ENCODE measurements around the gene TBCD.
"Not testable (repeated sequence)": the region's sequence is repeated elsewhere in the genome, so short reads cannot be mapped to it uniquely, and the experiment has no call there.

TBCD gene

GRCh38 chr17:82942166-82943130, 190.6 kb downstream of the TBCD start:
- no peak for FAIRE-seq

DNA sequence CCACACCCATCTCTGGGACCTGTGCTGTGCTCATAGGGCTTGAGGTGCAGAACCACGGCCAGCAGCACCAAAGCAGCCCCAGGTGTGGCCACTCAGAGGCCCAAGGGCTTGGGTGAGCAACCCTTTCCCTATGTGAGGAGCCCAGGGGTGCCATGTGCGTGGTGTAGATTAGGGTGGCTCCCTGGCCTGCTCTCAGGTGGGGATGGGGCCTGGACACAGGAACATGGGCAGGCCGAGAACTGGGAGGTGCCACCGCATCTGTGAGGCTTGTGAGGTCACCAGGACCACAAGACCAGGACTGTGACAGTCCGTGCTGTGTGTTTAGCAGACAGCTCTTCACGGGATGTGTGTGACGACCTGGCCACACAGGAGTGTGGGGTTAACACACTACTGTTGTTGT, 191.5 kb downstream of the TBCD start:
- FAIRE-seq, result no peak

- FAIRE-seq, result no peak
Measured at GRCh38 chr17:82943751-82944150, 191.9 kb downstream of the TBCD start.

DNA sequence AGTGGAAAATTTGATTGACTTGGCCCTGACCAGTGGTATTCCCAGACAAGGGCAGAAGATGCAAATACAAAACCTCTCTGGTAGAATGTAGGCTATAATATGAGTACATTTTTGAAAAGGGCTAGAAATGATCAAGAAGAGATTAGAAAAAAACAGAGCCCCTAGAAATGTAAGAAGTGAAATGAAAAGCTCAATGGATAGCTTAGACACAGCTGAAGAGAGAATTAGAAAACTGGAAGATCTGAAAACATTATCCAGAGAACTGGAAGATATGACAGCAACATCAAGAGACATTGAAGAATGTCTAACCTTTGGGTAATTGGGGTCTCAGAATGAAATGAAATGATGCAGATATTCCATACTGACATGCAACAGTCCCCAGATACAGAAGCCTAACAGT, 193.1 kb downstream of the TBCD start:
- no peak for FAIRE-seq

- no peak for FAIRE-seq
Measured at GRCh38 chr17:82946081-82946480, 194.2 kb downstream of the TBCD start.

DNA sequence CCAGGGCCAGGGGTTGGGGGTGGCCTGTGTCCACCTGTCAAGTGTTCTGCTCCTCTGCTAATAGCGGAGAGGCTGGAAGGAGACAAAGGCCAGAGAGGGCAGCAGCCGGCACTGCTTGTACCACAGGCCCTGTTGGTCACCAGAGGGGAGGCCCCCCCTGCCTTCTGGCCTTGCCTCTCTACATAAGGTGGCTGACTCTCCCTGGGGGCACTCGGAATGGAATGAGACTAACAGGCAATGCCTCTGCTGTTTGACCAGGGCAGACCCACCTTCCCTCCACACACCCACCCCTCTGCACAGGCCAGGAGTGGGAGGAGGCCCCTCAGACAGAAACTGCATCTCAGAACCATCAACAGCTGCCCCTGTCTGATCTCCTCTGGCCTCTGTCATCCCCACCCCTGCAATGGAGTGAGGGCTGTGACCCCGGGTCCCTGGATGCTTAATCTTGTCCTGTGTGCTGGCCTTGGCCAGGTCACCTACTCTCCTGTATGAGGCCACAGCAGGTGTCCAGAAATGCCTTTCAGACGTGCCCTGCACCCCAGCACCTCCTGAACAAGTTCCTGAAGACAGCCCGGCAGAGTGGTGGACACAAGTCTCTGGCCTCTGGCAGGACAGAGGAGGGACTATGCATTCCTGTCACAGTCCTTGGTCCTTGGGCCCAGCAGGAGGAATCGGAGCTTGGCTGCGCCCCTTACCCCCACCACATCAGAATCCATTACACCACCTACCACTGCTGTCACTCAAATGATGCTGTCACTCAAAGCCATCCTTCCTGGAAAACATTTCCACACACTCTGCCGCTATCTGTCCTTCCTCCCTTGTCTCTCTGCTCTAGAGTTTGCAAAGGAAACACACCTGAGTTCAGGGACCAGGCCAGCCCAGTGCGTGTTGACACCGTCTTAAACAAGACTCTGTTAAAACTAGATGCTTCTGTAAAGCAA, 195.5 kb downstream of the TBCD start:
- no peak for FAIRE-seq

GRCh38 chr17:82948081-82948511, 196.2 kb downstream of the TBCD start:
- FAIRE-seq, result no peak

DNA sequence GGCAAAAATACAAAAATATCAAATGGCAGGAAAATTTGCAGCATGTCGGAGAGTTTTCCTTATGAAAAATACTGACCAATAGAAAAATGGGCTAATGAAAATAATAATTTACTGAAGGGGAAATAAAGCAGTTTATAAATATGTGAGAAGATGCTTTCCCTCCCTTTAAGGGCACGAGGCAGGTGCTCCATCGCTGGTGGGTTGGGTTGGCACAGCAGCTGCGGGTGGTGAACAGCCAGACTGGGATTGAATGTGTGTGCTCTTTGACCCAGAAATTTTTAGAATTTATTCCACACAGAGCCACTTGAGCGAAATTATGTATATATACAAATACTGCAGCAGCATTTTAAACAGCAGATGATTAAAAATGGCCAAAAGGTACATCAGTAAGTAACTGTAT, 197.1 kb downstream of the TBCD start:
- no peak for FAIRE-seq

DNA sequence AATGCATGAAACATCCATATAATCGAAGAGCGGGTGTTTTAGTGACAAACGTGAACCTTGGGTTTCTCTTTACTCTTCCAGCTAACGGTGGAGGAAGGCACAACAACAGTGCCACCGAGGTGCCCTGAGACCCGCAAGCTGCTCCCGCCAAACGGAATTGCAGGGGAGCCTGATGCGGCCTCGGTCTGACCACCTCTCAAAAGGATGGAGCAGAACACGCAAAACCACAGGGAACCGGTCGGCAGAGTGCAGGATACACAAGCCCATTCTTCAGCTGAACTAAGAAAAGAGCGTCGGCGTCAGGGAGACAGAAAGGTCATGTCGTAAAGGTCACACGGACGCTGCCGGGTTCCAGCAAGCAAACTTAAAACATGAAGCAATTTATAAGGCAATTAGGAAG, 197.5 kb downstream of the TBCD start:
- no peak for FAIRE-seq

DNA sequence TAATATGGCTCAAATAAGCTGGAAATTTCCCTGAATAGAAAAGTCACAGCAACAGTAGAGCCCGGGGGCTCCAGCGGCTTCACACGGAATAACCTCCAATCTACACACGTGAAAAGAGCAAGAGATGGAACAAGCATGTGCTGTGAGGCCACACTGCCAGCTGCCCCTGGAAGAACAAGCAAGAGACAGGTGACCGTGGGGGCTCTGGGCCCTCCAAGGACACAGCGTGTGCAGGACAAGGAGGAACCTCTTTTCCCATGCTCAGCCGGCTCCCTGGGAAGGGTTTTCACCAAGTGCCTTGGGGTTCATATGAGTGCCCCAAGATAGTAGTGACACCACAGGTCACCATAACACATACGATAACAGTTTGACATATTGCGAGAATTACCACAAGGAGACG, 198.1 kb downstream of the TBCD start:
- no peak for FAIRE-seq

DNA sequence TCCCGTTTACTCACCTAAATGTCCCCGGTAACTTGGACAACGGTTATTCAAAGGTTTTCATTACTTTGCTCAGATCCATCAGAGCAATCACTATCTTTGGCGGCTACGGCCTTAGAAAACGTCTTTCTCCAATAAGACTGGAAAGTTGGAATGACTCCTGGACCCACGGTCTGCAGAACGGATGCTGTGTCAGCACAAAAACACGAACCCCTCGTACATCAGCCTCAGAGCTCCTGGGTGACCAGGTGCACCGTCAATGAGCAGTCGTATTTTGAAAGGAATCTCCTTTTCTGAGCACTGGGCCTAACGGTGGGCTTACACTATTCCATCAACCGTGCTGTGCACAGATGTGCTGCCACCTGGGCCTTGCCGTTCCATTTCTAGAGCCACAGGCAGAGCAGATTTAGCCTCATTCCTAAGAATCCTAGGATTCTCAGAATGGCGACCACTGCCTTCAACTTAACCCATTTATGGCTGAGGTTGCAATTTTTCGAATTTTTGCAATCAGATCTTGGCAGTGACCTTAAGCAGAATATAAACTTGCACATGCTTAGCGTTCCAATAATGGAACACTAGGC, 198.7 kb downstream of the TBCD start:
- FAIRE-seq, result no peak

GRCh38 chr17:82952019-82952418, 200.2 kb downstream of the TBCD start:
- no peak for FAIRE-seq

GRCh38 chr17:82955106-82955505, 203.2 kb downstream of the TBCD start:
- FAIRE-seq, result not testable (repeated sequence)

GRCh38 chr17:82955627-82956026, 203.8 kb downstream of the TBCD start:
- not testable (repeated sequence) for FAIRE-seq

GRCh38 chr17:82956146-82956725, 204.4 kb downstream of the TBCD start:
- FAIRE-seq, result no peak

- no peak for FAIRE-seq
Measured at GRCh38 chr17:82956726-82957468, 205.0 kb downstream of the TBCD start.

GRCh38 chr17:82957469-82957795, 205.6 kb downstream of the TBCD start:
- no peak for FAIRE-seq

- no peak for FAIRE-seq
Measured at GRCh38 chr17:82957961-82958561, 206.2 kb downstream of the TBCD start.

DNA sequence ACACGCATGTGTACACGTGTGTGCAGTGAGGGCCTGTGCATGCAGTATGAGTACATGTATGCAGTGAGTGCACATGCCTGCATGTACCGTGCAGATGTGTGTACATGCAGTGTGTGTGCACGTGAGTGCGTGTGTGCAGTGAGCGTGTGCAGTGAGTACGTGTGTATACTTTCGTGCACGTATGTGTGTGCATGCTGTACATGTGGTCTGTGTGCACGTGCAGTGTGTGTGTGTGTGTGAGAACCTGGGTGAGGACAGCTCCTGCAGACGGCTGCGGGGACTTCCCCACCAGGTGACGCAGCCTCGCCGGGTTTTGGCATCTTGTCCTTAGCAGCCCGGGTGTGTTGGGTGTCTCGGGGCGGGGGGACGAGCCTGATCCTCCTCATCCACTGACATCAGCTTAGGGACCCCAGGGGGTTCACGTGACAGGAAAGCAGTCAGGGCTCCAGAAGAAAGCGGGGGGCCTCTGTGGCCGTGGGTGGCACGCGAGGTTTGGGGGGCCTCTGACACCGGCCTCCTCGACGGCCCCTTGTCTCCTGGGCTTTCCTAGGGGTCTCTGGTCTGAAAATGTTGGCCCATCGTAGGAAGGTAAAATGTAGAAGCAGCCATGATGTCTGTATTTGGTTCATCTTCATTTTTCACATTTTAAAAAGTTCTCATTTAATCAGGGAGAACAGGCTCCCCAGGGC, 207.5 kb downstream of the TBCD start:
- FAIRE-seq, result no peak

- no peak for FAIRE-seq
Measured at GRCh38 chr17:82959990-82960418, 208.1 kb downstream of the TBCD start.

Measured in islet of Langerhans (tissue), 1 donor.